ENCODE data around the gene ADAT1.
"Not testable (repeated sequence)": the region's sequence is repeated elsewhere in the genome, so short reads cannot be mapped to it uniquely, and the experiment has no call there.

Gene ADAT1

GRCh38 chr16:75626806-75627205 is 3.7 kb upstream of the ADAT1 start:
- no peak for DNase-seq
- in situ Hi-C loops (cut with MboI; ENCODE audit: low pct_unique_long_range_greater_than_20kb, low sequenced_read_pairs) = no loop called here

- in situ Hi-C loops (cut with MboI; ENCODE audit: low pct_unique_long_range_greater_than_20kb, low sequenced_read_pairs) = no loop called here
- DNase-seq = peak; percentile 39
Measured at GRCh38 chr16:75624921-75625334, 1.8 kb upstream of the ADAT1 start.

GRCh38 chr16:75621170-75621477 is 2.0 kb downstream of the ADAT1 start:
- in situ Hi-C loops (cut with MboI; ENCODE audit: low pct_unique_long_range_greater_than_20kb, low sequenced_read_pairs) = no loop called here
- peak; percentile 71 for DNase-seq

GRCh38 chr16:75620326-75621169 is 2.5 kb downstream of the ADAT1 start:
- DNase-seq = peak; percentile 12
- in situ Hi-C loops (cut with MboI; ENCODE audit: low pct_unique_long_range_greater_than_20kb, low sequenced_read_pairs) = no loop called here

GRCh38 chr16:75618780-75619179 is 4.3 kb downstream of the ADAT1 start:
- DNase-seq = no peak
- in situ Hi-C loops (cut with MboI; ENCODE audit: low pct_unique_long_range_greater_than_20kb, low sequenced_read_pairs) = no loop called here

- in situ Hi-C loops (cut with MboI; ENCODE audit: low pct_unique_long_range_greater_than_20kb, low sequenced_read_pairs) = no loop called here
- no peak for DNase-seq
Measured at GRCh38 chr16:75617121-75617520, 6.0 kb downstream of the ADAT1 start.

- in situ Hi-C loops (cut with MboI; ENCODE audit: low pct_unique_long_range_greater_than_20kb, low sequenced_read_pairs) = no loop called here
- DNase-seq = no peak
Measured at GRCh38 chr16:75616521-75617010, 6.5 kb downstream of the ADAT1 start.

GRCh38 chr16:75615619-75616018 is 7.5 kb downstream of the ADAT1 start:
- in situ Hi-C loops (cut with MboI; ENCODE audit: low pct_unique_long_range_greater_than_20kb, low sequenced_read_pairs) = no loop called here
- no peak for DNase-seq

GRCh38 chr16:75614066-75614897 is 8.8 kb downstream of the ADAT1 start:
- in situ Hi-C loops (cut with MboI; ENCODE audit: low pct_unique_long_range_greater_than_20kb, low sequenced_read_pairs) = no loop called here
- DNase-seq = no peak

- no peak for DNase-seq
- in situ Hi-C loops (cut with MboI; ENCODE audit: low pct_unique_long_range_greater_than_20kb, low sequenced_read_pairs) = no loop called here
Measured at GRCh38 chr16:75606507-75606906, 16.6 kb downstream of the ADAT1 start.

- in situ Hi-C loops (cut with MboI; ENCODE audit: low pct_unique_long_range_greater_than_20kb, low sequenced_read_pairs) = no loop called here
Measured at GRCh38 chr16:75603241-75603640, 19.8 kb downstream of the ADAT1 start.

GRCh38 chr16:75599452-75600277 is 23.4 kb downstream of the ADAT1 start:
- in situ Hi-C loops (cut with MboI; ENCODE audit: low pct_unique_long_range_greater_than_20kb, low sequenced_read_pairs) = no loop called here
- DNase-seq = no peak

More at GRCh38 chr16:75603241-75603640, 19.8 kb downstream of the ADAT1 start:
- DNase-seq = no peak

GRCh38 chr16:75593825-75594820 is 29.0 kb downstream of the ADAT1 start:
- DNase-seq = peak; percentile 46
- in situ Hi-C loops (cut with MboI; ENCODE audit: low pct_unique_long_range_greater_than_20kb, low sequenced_read_pairs) = no loop called here

GRCh38 chr16:75593308-75593707 is 29.8 kb downstream of the ADAT1 start:
- in situ Hi-C loops (cut with MboI; ENCODE audit: low pct_unique_long_range_greater_than_20kb, low sequenced_read_pairs) = no loop called here
- no peak for DNase-seq

- in situ Hi-C loops (cut with MboI; ENCODE audit: low pct_unique_long_range_greater_than_20kb, low sequenced_read_pairs) = not testable (repeated sequence)
Measured at GRCh38 chr16:75591927-75592326, 31.2 kb downstream of the ADAT1 start.

GRCh38 chr16:75590920-75591843 is 31.9 kb downstream of the ADAT1 start:
- DNase-seq = no peak
- in situ Hi-C loops (cut with MboI; ENCODE audit: low pct_unique_long_range_greater_than_20kb, low sequenced_read_pairs) = no loop called here

More at GRCh38 chr16:75591927-75592326, 31.2 kb downstream of the ADAT1 start:
- DNase-seq = not testable (repeated sequence)

- DNase-seq = no peak
- in situ Hi-C loops (cut with MboI; ENCODE audit: low pct_unique_long_range_greater_than_20kb, low sequenced_read_pairs) = no loop called here
Measured at GRCh38 chr16:75589306-75589705, 33.8 kb downstream of the ADAT1 start.
